Astrocyte (in vitro differentiated cells and primary cell): Measurements from ENCODE around the gene PNKD.

Experiments used
- EZH2 ChIP-seq: IDR thresholded peaks from 2 replicates; pipeline ENCODE4 v1.6.1; 2012; ENCODE audit warnings: mild to moderate bottlenecking, low read length, inconsistent platforms; ENCODE audit not compliant: insufficient read depth
- TF ChIP-seq, protein P1 (sequence below): IDR thresholded peaks from 2 replicates; pipeline ENCODE4 v1.5.1; 2011; ENCODE audit warnings: low read depth, mild to moderate bottlenecking, inconsistent platforms, low read length, moderate library complexity; ENCODE audit not compliant: insufficient read depth

DNA sequence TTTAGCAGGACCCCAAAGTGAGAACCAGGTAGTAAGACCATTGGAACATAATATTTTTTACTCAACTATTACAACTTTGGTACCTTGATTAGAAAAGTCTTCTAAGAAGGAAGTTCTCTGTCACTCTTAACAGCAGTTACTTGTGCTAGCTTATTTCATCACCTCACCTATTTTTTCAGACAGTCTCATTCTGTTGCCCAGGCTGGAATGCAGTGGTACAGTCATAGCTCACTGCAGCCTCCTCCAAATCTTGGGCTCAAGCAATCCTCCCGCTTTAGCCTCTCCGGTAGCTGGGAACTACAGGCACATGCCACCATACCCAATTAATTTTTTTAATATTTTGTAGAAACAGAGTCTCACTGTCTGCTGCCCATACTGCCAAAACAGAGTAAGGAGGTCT, 35.3 kb upstream of the PNKD start:
- TF ChIP-seq, protein P1, sequence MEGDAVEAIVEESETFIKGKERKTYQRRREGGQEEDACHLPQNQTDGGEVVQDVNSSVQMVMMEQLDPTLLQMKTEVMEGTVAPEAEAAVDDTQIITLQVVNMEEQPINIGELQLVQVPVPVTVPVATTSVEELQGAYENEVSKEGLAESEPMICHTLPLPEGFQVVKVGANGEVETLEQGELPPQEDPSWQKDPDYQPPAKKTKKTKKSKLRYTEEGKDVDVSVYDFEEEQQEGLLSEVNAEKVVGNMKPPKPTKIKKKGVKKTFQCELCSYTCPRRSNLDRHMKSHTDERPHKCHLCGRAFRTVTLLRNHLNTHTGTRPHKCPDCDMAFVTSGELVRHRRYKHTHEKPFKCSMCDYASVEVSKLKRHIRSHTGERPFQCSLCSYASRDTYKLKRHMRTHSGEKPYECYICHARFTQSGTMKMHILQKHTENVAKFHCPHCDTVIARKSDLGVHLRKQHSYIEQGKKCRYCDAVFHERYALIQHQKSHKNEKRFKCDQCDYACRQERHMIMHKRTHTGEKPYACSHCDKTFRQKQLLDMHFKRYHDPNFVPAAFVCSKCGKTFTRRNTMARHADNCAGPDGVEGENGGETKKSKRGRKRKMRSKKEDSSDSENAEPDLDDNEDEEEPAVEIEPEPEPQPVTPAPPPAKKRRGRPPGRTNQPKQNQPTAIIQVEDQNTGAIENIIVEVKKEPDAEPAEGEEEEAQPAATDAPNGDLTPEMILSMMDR = no peak
- no peak for TF ChIP-seq EZH2
